GF-D8 (cell line): ENCODE measurements around the gene ARHGAP22.

Source experiments
- DNase-seq: peaks from one replicate; lab custom pipeline; 2025; lab: John Stamatoyannopoulos, UW

ARHGAP22 gene

DNA sequence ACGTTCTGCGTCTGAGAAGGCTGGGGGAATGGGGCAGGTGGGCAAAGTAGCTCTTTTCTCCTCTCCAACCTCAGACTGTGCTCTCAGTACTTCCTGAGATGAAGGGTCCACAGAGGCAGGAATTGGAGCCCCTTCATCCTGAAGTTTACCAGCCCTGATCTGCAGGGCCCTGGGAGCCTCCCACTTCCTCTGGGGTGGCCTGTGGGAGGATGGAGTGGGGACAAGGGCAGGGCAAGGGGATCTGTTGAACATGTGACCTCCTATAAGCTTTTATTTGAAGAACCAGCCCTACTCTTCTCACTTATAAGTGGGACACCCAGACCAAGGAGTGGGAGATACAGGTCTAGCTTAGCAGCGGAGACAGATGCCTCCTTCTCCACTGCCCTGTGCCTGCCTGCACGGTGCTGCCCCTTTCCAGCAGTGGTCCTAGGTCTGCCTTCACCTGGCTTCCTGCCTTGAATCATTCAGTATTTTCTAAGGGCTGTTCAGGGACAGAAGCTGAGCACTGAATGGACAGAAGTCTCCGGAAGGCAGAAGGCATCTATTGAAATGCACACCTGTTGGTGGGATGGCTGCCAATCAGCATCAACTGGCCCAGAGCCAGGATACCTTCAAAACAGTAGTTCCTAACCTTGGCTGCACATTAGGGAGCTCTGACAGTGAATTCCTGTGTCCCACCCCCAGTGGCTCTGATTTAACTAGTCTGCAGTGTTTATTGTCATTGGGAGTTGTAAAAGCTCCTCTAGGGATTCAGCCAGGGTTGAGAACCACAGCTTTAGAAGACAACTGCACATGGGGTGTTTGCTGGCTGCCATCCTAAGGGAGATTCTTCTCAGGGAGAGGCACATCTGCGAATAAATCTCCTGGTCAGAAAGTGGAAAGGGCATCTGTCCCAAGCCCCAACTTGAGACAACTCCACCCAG lies 2.7 kb upstream of the ARHGAP22 start:
- DNase-seq, result no peak

DNA sequence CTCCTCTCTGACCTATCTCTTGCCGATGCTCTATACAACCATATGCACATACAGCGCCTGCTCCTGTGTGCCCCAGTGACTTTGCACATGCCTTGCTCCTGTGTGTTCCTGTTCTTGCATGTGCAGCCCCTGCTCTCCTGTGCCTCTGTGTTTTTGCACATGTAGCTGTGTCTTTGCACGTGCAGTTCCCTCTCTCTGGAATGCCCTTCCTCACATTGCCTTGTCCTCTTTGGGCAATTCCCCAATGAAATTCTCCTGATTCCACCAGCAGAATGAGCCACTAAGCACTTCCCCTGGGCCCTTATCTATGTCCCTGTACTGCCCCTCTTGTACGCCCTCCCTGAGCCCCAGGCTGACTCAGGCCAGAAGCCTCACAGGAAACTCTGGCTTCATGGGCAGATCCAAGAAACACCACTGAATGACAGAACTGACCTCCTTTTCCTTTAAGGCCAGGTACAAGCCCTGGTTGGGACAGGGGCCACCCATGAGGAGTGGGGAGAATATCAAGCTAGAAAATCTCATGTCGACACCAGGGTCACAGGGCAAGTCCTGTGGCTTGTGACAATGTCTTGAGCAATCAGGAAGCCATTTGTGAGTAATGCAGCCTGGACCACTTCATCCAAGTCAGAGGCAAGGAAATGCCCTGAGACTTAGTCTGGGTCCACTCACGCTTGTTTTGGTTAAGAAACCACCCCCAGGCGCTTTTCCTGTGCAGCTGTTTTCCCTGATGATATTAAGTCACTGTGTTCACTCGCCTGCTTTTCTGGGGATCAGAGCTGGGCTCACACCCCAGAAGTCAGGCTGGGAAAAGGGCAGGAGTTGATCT lies 1.9 kb upstream of the ARHGAP22 start:
- peak; percentile 81 for DNase-seq

GRCh38 chr10:48605786-48606529 lies 1.1 kb upstream of the ARHGAP22 start:
- DNase-seq, result no peak

DNA sequence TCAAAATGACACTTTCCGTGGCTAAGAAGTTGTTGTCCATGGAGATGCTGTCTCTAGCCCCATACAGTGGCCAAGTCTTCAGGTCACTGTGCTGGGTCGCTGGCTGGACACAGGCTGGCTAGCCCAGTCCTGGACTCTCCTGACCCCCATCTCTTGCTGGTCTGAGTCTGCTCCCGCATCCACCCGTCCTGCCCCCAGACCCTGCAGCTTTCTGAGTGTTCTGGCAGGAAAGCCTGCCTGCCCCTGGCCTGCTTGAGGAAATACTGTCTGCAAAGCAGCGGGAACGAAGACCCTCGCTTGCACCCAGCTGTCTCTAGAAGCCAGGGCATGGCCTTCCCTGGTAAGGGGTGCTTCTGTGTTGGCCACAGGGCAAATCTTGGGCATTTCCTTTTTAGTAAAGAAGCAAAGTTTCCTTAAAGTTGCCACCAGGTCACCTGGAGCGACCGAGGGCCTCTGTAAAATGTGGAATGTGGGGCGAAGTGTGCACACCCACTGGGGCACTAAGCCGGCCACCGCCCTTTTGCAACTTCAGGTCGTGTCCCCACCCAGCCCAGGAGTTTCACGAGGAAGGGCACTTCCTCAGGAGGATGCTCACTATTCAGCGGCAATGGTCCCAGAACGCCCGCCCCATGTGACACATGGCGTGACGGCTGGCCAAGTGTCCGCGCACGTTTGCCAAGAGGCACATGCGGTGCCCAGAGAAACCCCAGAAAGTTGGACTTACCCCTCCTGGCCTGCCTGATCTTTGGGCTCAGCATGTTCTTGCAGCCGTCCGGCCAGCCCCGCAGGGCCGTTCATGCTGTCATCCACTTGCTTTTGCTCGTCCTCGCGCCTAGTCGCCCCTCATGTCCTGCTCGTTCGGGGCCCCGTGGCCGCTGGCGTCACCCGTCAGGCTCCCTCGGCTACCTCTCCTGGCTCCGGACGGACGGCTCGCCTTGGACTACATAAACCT lies 558 bp downstream of the ARHGAP22 start:
- no peak for DNase-seq

- no peak for DNase-seq
Measured at GRCh38 chr10:48603421-48604038, 1.3 kb downstream of the ARHGAP22 start.

DNA sequence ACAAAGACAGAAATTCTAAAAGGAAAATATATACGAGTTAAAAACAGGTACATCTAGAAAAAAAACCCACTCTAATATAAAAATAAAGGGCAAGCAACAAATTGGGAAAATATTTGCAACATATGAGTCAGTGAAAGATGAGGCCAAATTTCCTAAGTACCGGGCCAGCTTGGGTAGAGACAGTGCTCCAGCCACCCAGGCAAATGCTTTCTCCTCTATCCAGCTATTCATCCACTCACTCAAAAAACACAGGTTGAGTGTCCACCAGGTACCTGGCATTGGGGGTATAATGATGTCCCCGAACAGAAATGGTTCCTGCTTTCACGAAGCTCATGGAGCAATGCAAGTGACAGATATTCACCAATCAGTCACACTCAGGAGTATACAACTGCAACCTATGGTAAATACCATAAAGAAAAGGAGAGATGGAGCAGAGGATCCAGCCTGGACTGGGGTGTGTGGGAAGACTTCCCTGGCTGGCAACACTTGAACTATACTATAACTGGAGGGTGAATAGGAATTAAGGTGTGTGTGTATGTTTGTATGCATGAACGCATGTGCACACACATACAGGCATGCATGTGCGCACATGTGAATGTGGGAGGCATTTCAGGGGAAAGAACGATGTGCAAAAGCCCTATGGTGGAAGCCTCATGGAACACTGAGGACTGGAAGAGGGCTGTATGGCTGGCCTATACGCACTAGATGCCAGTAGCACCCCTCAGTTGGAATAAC lies 2.3 kb downstream of the ARHGAP22 start:
- no peak for DNase-seq

DNA sequence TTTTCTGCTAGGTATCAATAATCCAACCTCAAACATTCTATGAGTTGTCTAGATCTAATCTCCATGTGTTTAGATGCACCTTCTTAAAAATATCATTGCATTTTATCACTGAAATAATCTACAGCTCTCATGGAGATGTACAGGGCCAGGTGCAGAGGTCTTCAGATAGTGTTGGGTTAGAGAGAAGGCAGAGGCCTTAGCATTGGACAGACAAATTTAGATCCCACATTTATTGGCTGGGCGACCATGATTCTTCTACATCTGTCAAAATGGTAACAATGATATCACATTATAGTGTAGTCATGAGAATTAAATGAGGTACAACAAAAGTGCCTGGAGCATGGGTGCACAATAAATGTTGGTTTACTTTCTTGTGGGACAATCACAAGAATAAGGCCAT lies 3.1 kb downstream of the ARHGAP22 start:
- DNase-seq, result no peak

DNA sequence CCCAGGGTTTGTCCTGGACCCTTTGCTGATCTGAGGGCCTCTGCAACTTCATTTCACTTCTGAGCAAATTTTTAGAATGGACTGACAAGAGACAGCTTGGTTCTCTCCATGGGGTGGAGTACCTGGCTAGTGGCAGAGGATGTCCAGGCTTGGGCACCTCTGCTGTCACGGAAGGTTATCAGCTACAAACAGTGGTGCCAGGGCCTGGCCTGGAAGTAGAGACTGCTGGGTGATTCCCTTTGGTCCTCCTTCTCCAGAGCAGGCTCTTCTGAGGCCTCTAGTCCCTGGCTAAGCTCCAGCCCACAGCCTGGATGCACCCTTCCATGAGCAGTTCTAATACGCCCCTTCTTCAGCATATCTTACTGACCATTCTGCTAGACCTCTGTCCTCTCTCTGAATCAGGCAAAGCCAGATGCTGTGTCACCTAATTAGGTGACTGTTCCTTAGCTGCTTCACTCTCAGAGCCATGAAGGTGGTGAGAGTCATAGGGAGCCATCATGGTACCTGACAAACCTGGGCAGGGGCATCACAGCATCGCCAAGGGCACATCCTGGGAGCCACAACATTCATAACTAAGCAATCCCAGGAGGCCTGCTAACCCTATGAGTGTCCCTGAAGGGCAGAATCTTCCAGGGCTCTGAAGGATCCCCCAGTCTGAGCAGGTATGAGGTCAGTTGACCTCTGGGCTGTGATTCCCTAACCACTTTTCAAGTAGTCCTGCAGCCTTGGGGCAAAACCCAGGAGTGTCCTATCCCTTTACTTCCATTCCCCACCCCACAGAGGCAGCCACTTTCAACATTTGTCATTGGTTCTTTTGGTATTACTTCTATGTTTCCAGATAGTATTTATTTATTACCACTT lies 4.0 kb downstream of the ARHGAP22 start:
- DNase-seq, result no peak

GRCh38 chr10:48599830-48600134 lies 5.1 kb downstream of the ARHGAP22 start:
- no peak for DNase-seq

GRCh38 chr10:48598936-48599829 lies 5.7 kb downstream of the ARHGAP22 start:
- DNase-seq, result no peak

DNA sequence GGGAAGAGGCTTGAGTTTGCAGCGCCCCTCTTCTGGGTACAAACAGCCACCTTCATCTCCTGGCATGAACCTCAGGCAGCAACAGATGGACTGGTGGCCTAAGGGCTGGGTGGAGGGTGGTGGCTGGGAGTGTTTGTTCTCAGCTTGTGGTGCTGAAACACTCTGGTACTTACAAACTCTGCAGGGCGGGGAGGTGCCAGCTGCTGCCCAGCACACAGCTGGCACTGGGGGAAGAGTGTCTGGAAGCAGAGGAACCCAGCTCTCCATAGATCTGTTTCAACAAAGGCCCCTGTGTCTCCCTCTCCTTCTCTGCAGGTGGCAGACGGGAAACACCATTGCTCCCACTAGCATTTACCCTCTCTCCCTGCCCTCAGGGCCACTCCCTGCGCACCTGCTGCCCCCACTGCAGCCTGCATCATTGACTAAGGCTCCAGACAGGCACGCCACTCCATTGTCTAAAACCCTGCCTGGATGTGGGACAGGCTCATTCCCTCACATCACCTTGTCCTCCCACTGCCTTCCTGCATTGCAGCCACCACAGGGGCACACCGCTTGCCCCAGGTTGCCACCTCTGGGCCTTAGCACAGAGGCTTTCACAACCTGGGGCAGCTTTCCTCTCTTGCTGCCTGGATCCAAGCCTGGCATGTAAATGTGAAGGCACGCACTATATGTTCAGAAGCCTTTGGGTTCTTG lies 6.5 kb downstream of the ARHGAP22 start:
- DNase-seq, result no peak

- DNase-seq, result no peak
Measured at GRCh38 chr10:48595539-48595932, 9.3 kb downstream of the ARHGAP22 start.

- DNase-seq, result no peak
Measured at GRCh38 chr10:48594803-48595538, 9.9 kb downstream of the ARHGAP22 start.

- DNase-seq, result no peak
Measured at GRCh38 chr10:48594371-48594770, 10.5 kb downstream of the ARHGAP22 start.

DNA sequence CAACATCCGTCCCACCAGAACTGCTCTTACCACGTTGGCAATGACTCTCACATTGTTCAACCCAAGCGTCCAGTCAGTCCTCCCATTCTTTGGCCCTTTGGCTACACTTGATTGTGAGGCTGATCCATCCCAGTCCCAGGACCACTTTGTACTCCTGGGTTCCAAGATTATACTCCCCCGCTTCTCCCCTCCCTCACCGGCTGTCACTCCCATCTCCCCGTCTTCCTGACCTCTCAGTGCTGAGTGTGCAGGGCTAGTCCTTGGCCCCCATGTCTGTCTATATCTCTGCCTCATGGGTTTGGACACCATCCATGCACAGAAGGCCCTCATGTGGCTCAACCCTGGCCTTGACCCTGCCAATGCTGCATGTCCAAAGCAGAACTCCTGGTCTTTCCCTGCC lies 12.5 kb downstream of the ARHGAP22 start:
- no peak for DNase-seq

- DNase-seq, result no peak
Measured at GRCh38 chr10:48590945-48591344, 13.9 kb downstream of the ARHGAP22 start.

DNA sequence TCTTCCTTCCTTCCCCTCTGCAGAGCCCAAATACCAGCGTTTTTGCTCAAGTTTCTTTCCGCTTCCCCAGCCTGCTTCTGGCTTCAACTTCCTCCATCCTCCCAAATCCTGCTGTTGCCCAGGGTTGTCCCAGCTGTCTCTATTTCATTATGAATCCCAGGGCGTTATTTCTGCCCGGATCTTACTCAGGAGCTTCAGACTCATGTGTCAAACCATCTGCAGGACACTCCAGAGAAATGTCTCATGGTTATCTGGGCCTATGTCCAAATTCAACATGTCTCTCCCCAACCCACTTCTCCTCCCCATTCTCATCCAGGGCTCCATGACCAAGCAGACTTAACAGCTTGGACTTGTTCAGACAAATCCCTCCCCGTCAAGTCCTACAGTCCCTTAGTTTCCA lies 15.6 kb downstream of the ARHGAP22 start:
- no peak for DNase-seq
